Mesenchymal stem cell (in vitro differentiated cells and primary cell): Measurements from ENCODE around the gene TIGD4.

Experiments
- DNase-seq: peaks from one replicate; pipeline ENCODE4 v3.0.0-alpha.2; 2013
- H2AFZ ChIP-seq: one replicate; pipeline ENCODE4 v1.6.1; 2013; ENCODE audit warnings: low read depth, mild to moderate bottlenecking, control low read depth, inconsistent platforms, low read length, moderate library complexity
- H2AK5ac ChIP-seq: 2 replicates; pipeline ENCODE4 v1.6.1; 2013; ENCODE audit warnings: low read length, moderate library complexity, mild to moderate bottlenecking, inconsistent platforms; ENCODE audit not compliant: severe bottlenecking
- H2BK120ac ChIP-seq: one replicate; pipeline ENCODE4 v1.6.1; 2013; ENCODE audit warnings: low read depth, mild to moderate bottlenecking, inconsistent platforms, low read length, moderate library complexity
- H2BK12ac ChIP-seq, 2 experiments: one replicate each; pipeline ENCODE4 v1.6.1; 2013; ENCODE audit warnings: inconsistent platforms in 2 of 2, low read length in 2 of 2, mild to moderate bottlenecking in 2 of 2, moderate library complexity in 2 of 2, control low read depth in 1 of 2
- H2BK15ac ChIP-seq: one replicate; pipeline ENCODE4 v1.6.1; 2013; ENCODE audit warnings: mild to moderate bottlenecking, low read depth, inconsistent platforms; ENCODE audit not compliant: poor library complexity, severe bottlenecking
- H2BK5ac ChIP-seq: 2 replicates; pipeline ENCODE4 v1.6.1; 2013; ENCODE audit warnings: low read depth, mild to moderate bottlenecking, low read length, control low read depth, inconsistent platforms; ENCODE audit not compliant: poor library complexity, severe bottlenecking
- H3K14ac ChIP-seq, 2 experiments: one replicate each; pipeline ENCODE4 v1.6.1; 2013; ENCODE audit warnings: inconsistent platforms in 2 of 2, low read length in 2 of 2, control low read depth in 1 of 2, mild to moderate bottlenecking in 1 of 2, moderate library complexity in 1 of 2
- H3K18ac ChIP-seq, 2 experiments: one replicate each; pipeline ENCODE4 v1.6.1; 2013; ENCODE audit warnings: inconsistent platforms in 2 of 2, low read length in 2 of 2, control low read depth in 1 of 2, low read depth in 1 of 2, mild to moderate bottlenecking in 1 of 2
- H3K23ac ChIP-seq, 2 experiments: one replicate each; pipeline ENCODE4 v1.6.1; 2013; ENCODE audit warnings: inconsistent platforms in 2 of 2, low read length in 2 of 2, mild to moderate bottlenecking in 2 of 2, moderate library complexity in 2 of 2, control low read depth in 1 of 2
- H3K27ac ChIP-seq: 2 replicates; pipeline ENCODE4 v1.5.1; 2013; ENCODE audit warnings: mild to moderate bottlenecking, moderate library complexity, low read length, control low read depth, inconsistent platforms; ENCODE audit not compliant: poor library complexity, severe bottlenecking
- H3K27me3 ChIP-seq, 2 experiments: 2 replicates each; pipeline versions ENCODE4 v1.6.1 to v1.7.0; 2013; ENCODE audit warnings: low read length in 2 of 2, mild to moderate bottlenecking in 2 of 2, moderate library complexity in 2 of 2, control low read depth in 1 of 2, inconsistent platforms in 1 of 2; ENCODE audit not compliant: control insufficient read depth in 1 of 2, insufficient read depth in 1 of 2
- H3K36me3 ChIP-seq, 2 experiments: 2 replicates each; pipeline versions ENCODE4 v1.6.1 to v1.7.0; 2013; ENCODE audit warnings: low read length in 2 of 2, control low read depth in 1 of 2, inconsistent platforms in 1 of 2, low read depth in 1 of 2, mild to moderate bottlenecking in 1 of 2; ENCODE audit not compliant: insufficient read depth in 2 of 2, control insufficient read depth in 1 of 2
- H3K4ac ChIP-seq, 2 experiments: one replicate each; pipeline ENCODE4 v1.6.1; 2013; ENCODE audit warnings: inconsistent platforms in 2 of 2, low read length in 2 of 2, mild to moderate bottlenecking in 2 of 2, moderate library complexity in 2 of 2, control low read depth in 1 of 2, low read depth in 1 of 2
- H3K4me1 ChIP-seq: 2 replicates; pipeline ENCODE4 v1.6.1; 2013; ENCODE audit warnings: low read depth, low read length, control low read depth; ENCODE audit not compliant: control insufficient read depth, insufficient read depth
- H3K4me2 ChIP-seq: 2 replicates; pipeline ENCODE4 v1.6.1; 2013; ENCODE audit warnings: low read length, mild to moderate bottlenecking, inconsistent platforms; ENCODE audit not compliant: poor library complexity, severe bottlenecking
- H3K4me3 ChIP-seq, 2 experiments: 2 replicates each; pipeline versions ENCODE4 v1.5.1 to v1.7.0; 2013; ENCODE audit warnings: low read length in 2 of 2, mild to moderate bottlenecking in 2 of 2, control low read depth in 1 of 2, low read depth in 1 of 2; ENCODE audit not compliant: insufficient read depth in 1 of 2
- H3K79me1 ChIP-seq: replicated peaks from 2 replicates; pipeline ENCODE4 v1.6.1; 2013; ENCODE audit warnings: mild to moderate bottlenecking, control low read depth, low read length, inconsistent platforms; ENCODE audit not compliant: poor library complexity, severe bottlenecking
- H3K9ac ChIP-seq: 2 replicates; pipeline ENCODE4 v1.7.0; 2013; ENCODE audit warnings: mild to moderate bottlenecking, low read length, moderate library complexity
- H3K9me3 ChIP-seq: 2 replicates; pipeline ENCODE4 v1.7.0; 2013; ENCODE audit warnings: mild to moderate bottlenecking, low read length; ENCODE audit not compliant: control insufficient read depth
- H4K8ac ChIP-seq: one replicate; pipeline ENCODE4 v1.6.1; 2013; ENCODE audit warnings: inconsistent platforms, mild to moderate bottlenecking, low read length, moderate library complexity
- H4K91ac ChIP-seq: one replicate; pipeline ENCODE4 v1.6.1; 2013; ENCODE audit warnings: mild to moderate bottlenecking, low read length, inconsistent platforms
- WGBS: methylation state at CpG from one replicate; pipeline ENCODE4 v1.1.7; 2013; ENCODE audit warnings: mixed read lengths; 5-methylcytosine and 5-hydroxymethylcytosine counted together

Gene TIGD4

DNA sequence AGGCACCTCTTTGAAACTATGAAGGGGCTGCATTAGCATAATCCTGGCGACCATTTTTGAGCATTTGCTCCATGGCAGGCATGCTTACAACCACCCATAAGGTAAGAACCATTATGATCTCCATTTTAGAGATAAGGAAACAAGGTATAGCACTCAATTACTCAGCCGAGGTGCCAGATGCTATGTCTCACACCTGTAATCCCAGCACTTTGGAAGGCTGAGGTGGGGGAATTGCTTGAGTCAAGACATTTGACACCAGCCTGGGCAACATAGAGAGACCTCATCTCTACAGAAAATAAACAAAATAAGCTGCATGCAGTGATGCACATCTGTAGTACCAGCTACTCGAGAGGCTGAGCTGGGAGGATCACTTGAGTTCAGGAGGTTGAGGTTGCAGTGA lies 43.6 kb downstream of the TIGD4 start:
- Histone ChIP-seq H3K36me3 (no peaks in the 10 kb centered on the region), H3K9me3 (no peaks in the 10 kb centered on the region), H2BK5ac (no peak overlapping the region), H3K27ac (no peak overlapping the region), H3K9ac (no peak overlapping the region), H3K27me3 (peaks cover 0 to 9% of the 10 kb centered on the region in 2 experiments), H2AK5ac (no peak overlapping the region), H2BK15ac (no peak overlapping the region), H2AFZ (no peak overlapping the region), H4K8ac (no peak overlapping the region), H4K91ac (no peak overlapping the region), H3K18ac (no peak overlapping the region), H3K4ac (no peak overlapping the region), H3K4me2 (no peak overlapping the region), H2BK120ac (no peak overlapping the region), H3K79me1 (no peaks in the 10 kb centered on the region), H2BK12ac (no peak overlapping the region), H3K14ac (no peak overlapping the region), H3K4me3 (no peak overlapping the region), H3K4me1 (no peaks in the 10 kb centered on the region), H3K23ac (no peak overlapping the region)
- no peak for DNase-seq
- 50% methylated on average over 3 of the region's 3 CpGs for WGBS

DNA sequence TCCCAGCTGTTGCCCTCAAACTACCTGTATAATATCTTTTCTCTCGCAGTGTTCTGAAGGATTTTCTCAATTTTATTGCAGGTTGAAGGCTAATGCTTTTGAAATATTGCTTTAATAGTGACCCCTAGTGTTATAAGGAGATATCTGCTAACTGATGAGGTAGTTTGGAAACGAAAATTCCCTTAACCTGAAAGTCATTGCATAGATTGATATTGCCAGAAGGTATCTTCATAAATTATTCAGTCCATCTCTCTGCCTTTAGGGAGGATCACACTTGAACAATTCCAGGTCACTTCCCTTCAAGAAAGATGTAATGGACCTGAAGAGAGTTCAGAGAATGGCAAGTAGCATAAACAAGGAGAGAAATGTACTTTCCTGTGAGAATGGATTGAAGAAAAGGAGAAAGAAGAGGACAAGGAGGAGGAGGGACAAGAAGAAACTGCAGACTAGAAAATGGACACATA lies 44.1 kb downstream of the TIGD4 start:
- Histone ChIP-seq H3K4me2 (no peak overlapping the region), H3K18ac (no peak overlapping the region)

DNA sequence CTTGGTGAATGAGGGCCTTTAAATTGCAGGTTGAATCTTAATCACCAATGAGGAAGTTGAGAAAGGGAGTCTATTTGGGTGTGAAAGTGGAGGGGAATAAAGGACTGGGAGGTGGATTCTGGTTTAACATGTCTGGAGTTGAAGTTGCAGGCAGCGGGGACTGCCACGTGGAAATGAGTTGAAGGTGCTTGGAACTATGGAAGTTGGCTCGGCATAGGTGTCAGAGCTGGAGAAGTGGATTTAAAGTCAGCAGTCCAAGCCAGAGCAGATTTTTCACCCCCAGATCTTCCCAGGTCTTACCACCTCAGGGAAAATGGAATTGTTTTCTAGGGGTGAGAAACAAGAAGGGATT lies 44.9 kb downstream of the TIGD4 start:
- H2AFZ ChIP-seq, result no peak overlapping the region
- H2BK12ac ChIP-seq, result no peak overlapping the region
- H3K4me2 ChIP-seq, result no peak overlapping the region
- no peak overlapping the region for H3K23ac ChIP-seq
- H3K9ac ChIP-seq, result no peak overlapping the region
- no peaks in the 10 kb centered on the region for H3K9me3 ChIP-seq
- H3K79me1 ChIP-seq, result no peaks in the 10 kb centered on the region
- no peak overlapping the region for H2BK5ac ChIP-seq
- H3K14ac ChIP-seq, result no peak overlapping the region
- H2BK120ac ChIP-seq, result no peak overlapping the region
- DNase-seq, result no peak
- 67% methylated on average over 3 of the region's 3 CpGs for WGBS
- peaks cover 3% of the 10 kb centered on the region for H3K4me1 ChIP-seq
- H3K27ac ChIP-seq, result no peak overlapping the region
- no peak overlapping the region for H4K8ac ChIP-seq
- no peaks in the 10 kb centered on the region for H3K36me3 ChIP-seq
- H3K4me3 ChIP-seq, result no peak overlapping the region
- no peak overlapping the region for H3K18ac ChIP-seq
- peaks cover 0 to 9% of the 10 kb centered on the region in 2 experiments for H3K27me3 ChIP-seq
- no peak overlapping the region for H2BK15ac ChIP-seq
- H3K4ac ChIP-seq, result no peak overlapping the region
- no peak overlapping the region for H2AK5ac ChIP-seq
- no peak overlapping the region for H4K91ac ChIP-seq

More for the DNA sequence above, 44.1 kb downstream of the TIGD4 start:
- Histone ChIP-seq H2BK5ac (no peak overlapping the region), H3K36me3 (no peaks in the 10 kb centered on the region), H3K14ac (no peak overlapping the region), H2BK12ac (no peak overlapping the region), H2BK15ac (no peak overlapping the region), H2BK120ac (no peak overlapping the region), H3K27me3 (peaks cover 0 to 9% of the 10 kb centered on the region in 2 experiments), H3K79me1 (no peaks in the 10 kb centered on the region), H2AFZ (no peak overlapping the region), H3K4me3 (no peak overlapping the region), H2AK5ac (no peak overlapping the region), H3K4me1 (no peaks in the 10 kb centered on the region), H4K8ac (no peak overlapping the region), H4K91ac (no peak overlapping the region), H3K9ac (no peak overlapping the region), H3K9me3 (no peaks in the 10 kb centered on the region), H3K23ac (no peak overlapping the region), H3K4ac (no peak overlapping the region), H3K27ac (no peak overlapping the region)
- 0% methylated on average over 1 of the region's 2 CpGs for WGBS
- DNase-seq, result peak; percentile 19

DNA sequence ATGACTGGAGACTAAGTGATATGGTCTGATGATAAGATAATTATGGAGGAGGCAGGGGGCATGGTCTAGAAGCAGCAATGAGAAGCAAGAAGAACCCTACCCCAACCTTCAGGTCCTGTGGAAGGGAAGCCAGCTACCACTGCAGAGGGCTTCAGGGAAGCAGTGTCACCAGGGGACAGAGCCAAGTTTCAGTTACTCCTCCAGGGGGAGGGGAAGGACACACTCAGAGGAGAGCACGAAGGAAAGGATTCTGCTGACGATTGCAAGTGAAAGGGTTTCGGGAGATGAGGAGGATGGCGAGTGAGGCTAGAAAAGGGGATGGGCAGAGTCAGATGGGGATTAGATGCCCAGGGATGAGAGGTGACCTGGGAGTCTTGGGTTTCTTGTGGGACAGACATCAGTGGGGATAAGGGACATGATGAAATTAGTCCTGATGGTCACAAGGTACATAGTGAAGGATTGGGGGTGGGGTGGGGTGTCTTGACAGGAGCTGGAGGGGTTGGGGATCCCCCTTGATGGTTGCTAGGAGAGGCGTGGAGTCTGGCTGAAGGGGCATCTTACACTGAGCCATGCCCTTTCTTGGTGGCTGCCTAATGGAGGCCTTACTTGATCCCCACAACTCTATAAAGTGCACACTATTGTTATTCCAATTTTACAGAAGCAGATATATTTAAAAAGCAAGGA lies 45.4 kb downstream of the TIGD4 start:
- Histone ChIP-seq H3K4me1 (peaks cover 3% of the 10 kb centered on the region), H2BK120ac (no peak overlapping the region), H3K9me3 (no peaks in the 10 kb centered on the region), H4K8ac (no peak overlapping the region), H3K79me1 (no peaks in the 10 kb centered on the region), H3K27me3 (peaks cover 0 to 9% of the 10 kb centered on the region in 2 experiments), H3K23ac (no peak overlapping the region), H2AK5ac (no peak overlapping the region), H3K4ac (no peak overlapping the region), H2BK5ac (no peak overlapping the region), H3K18ac (no peak overlapping the region), H2AFZ (no peak overlapping the region), H2BK15ac (no peak overlapping the region), H3K14ac (no peak overlapping the region), H3K9ac (no peak overlapping the region), H2BK12ac (no peak overlapping the region), H4K91ac (no peak overlapping the region), H3K4me2 (no peak overlapping the region), H3K36me3 (no peaks in the 10 kb centered on the region), H3K4me3 (no peak overlapping the region), H3K27ac (no peak overlapping the region)
- DNase-seq, result no peak
- 67% methylated on average over 4 of the region's 5 CpGs for WGBS
